Left lung (tissue), 10 donors: Measurements from ENCODE around the gene TMEM94. TPM values are rescaled to one million over a fixed set of nuclear protein-coding genes. Genes with fewer than 3 reads are reported as not detected.
"Not testable (repeated sequence)": the region's sequence is repeated elsewhere in the genome, so short reads cannot be mapped to it uniquely, and the experiment has no call there.

Source experiments
- ATAC-seq: fragments of 200-7000 bp; cut with Tn5 transposase; one replicate; pipeline ENCODE4 v1.9.1; 2020; ENCODE audit warnings: moderate library complexity
- DNase-seq, 4 donors: peaks; one replicate each; pipeline ENCODE4 v3.0.0-alpha.2; 2013 to 2020
- H3K27ac ChIP-seq, 2 donors: fragments of 200-600 bp; sonication (generic) in 1 of 2; one replicate each; pipeline versions ENCODE4 v1.5.0 to v1.8.0; 2020 to 2021
- H3K27me3 ChIP-seq, 2 donors: fragments of 200-600 bp; sonication (generic) in 1 of 2; one replicate each; pipeline versions ENCODE4 v1.5.0 to v1.8.0; 2020 to 2021
- H3K36me3 ChIP-seq, 2 donors: fragments of 200-600 bp; sonication (generic) in 1 of 2; one replicate each; pipeline versions ENCODE4 v1.5.0 to v1.8.0; 2020 to 2021
- H3K4me1 ChIP-seq, 2 donors: fragments of 200-600 bp; one replicate each; pipeline ENCODE4 v1.8.0; 2021
- H3K4me3 ChIP-seq, 2 donors: fragments of 200-600 bp; sonication (generic) in 1 of 2; one replicate each; pipeline versions ENCODE4 v1.5.0 to v1.8.0; 2020 to 2021; ENCODE audit warnings: mild to moderate bottlenecking in 1 of 2
- H3K9me3 ChIP-seq, 2 donors: fragments of 200-600 bp; sonication (generic) in 1 of 2; one replicate each; pipeline versions ENCODE4 v1.5.0 to v1.8.0; 2020 to 2021
- CTCF ChIP-seq, 2 donors: fragments of 200-600 bp; sonication (generic) in 1 of 2; IDR thresholded peaks; one replicate each; pipeline versions ENCODE4 v1.5.0 to v1.8.0; 2021; ENCODE audit warnings: antibody characterized with exemption in 2 of 2
- intact Hi-C, 2 donors: fragments of 100-400 bp; cut with DNase I; formaldehyde crosslinking; loops; one replicate each; pipeline versions ENCODE4 v1.11.2 to v1.14.2; 2022
- polyA plus RNA-seq, 6 donors: library from polyadenylated mRNA; unstranded; fragments of 120-200 nt; gene quantifications; one replicate each; pipeline ENCODE4 v1.2.1, GENCODE V29; 2013; ENCODE audit not compliant: insufficient read length in 6 of 6
- total RNA-seq, 2 donors: library from RNA; stranded (reverse); fragmentation: NEBNext Ultra II Directional; extraction: Animal tissue kit (Norgen Biotek cat#: 25700); gene quantifications; one replicate each; pipeline ENCODE4 v1.2.1, GENCODE V29; 2021
- donor health status: DM: no; HTN: yes; CAD: no.
- donor health status: DM: no; HTN: no; CAD: no.

TMEM94 gene
- total and polyA plus RNA-seq, 8 donors = 68.4 to 91.7 (median 77.7) TPM

- Histone ChIP-seq H3K4me1 (peaks cover 8 to 24% of the 10 kb centered on the region in 2 donors), H3K27ac (peak overlapping the region; percentile 30 to 65), H3K27me3 (no peaks in the 10 kb centered on the region), H3K4me3 (no peak overlapping the region), H3K9me3 (no peaks in the 10 kb centered on the region), H3K36me3 (no peaks in the 10 kb centered on the region)
- DNase-seq (peak in 1 of 4 donors; percentile 26), ATAC-seq (peak; percentile 21)
- intact Hi-C loops = loop anchor here in 1 of 2 donors (10.0 kb wide), 2 partner anchors 96 to 316 kb away; partner anchors contain the start of gene LLGL2
- no peak for TF ChIP-seq CTCF (IDR thresholded peaks at IDR 0.05)
These were observed 27.6 kb upstream of the TMEM94 start for GRCh38 chr17:75428543-75429469.

- H3K36me3 ChIP-seq = no peaks in the 10 kb centered on the region
- DNase-seq (no peak), ATAC-seq (peak; percentile 27)
- no peak overlapping the region for H3K27ac ChIP-seq
- H3K27me3 ChIP-seq = no peaks in the 10 kb centered on the region
- no peak for TF ChIP-seq CTCF (IDR thresholded peaks at IDR 0.05)
- intact Hi-C loops = no loop called here
- H3K9me3 ChIP-seq = no peaks in the 10 kb centered on the region
- H3K4me3 ChIP-seq = no peak overlapping the region
- peaks cover 8 to 24% of the 10 kb centered on the region in 2 donors for H3K4me1 ChIP-seq
These were observed 26.1 kb upstream of the TMEM94 start for GRCh38 chr17:75430159-75430974.

- Histone ChIP-seq H3K4me3 (no peak overlapping the region), H3K36me3 (no peaks in the 10 kb centered on the region), H3K4me1 (peaks cover 8 to 15% of the 10 kb centered on the region in 2 donors), H3K27ac (no peak overlapping the region), H3K9me3 (no peaks in the 10 kb centered on the region), H3K27me3 (no peaks in the 10 kb centered on the region)
- TF ChIP-seq CTCF (IDR thresholded peaks at IDR 0.05) = no peak
- DNase-seq (no peak), ATAC-seq (no peak)
- intact Hi-C loops = no loop called here
These were observed 23.1 kb upstream of the TMEM94 start for GRCh38 chr17:75433218-75433783.

GRCh38 chr17:75434433-75434832 is 22.0 kb upstream of the TMEM94 start:
- H3K27ac ChIP-seq, H3K27me3 ChIP-seq, H3K4me1 ChIP-seq, H3K9me3 ChIP-seq, intact Hi-C loops, H3K4me3 ChIP-seq, DNase-seq, ATAC-seq, H3K36me3 ChIP-seq: not testable (repeated sequence)

- ATAC-seq, H3K4me3 ChIP-seq, DNase-seq, H3K27me3 ChIP-seq, H3K4me1 ChIP-seq, H3K36me3 ChIP-seq, intact Hi-C loops, H3K9me3 ChIP-seq, H3K27ac ChIP-seq: not testable (repeated sequence)
These were observed 19.0 kb upstream of the TMEM94 start for GRCh38 chr17:75437404-75437803.
